Glomerular visceral epithelial cell (primary cell): ENCODE measurements around the gene LURAP1L.
"Not testable (repeated sequence)": the region's sequence is repeated elsewhere in the genome, so short reads cannot be mapped to it uniquely, and the experiment has no call there.

Source experiments
- DNase-seq: peaks from one replicate; pipeline ENCODE4 v3.0.0-alpha.2; 2016; ENCODE audit errors: extremely low spot score

LURAP1L gene

DNA sequence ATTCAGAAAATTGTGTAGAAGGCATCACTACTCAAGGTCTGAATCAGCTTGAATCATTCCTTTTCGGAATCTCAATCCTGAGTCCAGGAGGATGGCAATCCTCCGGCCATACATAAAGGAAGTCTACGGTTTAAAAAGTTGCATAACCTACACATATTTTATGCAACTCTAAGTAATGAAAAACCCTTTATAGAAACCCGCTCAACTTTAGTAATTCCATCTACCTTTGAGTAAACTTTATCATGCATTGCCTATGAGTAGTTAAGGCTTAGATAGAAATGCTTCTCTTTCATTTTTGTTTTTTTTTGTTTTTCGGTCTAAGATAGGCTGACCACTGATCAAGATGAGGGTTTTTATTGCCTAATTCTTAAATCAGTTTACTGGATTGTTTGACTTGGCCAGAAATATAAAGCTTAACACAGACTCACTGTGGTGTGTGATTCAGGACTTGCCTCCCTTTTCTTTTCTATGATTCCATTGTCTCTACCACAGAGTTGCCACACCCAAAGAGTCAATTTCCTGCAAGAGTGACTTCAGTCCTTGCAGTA, 85.0 kb downstream of the LURAP1L start:
- peak; percentile 57 for DNase-seq

GRCh38 chr9:12860998-12861397, 86.2 kb downstream of the LURAP1L start:
- DNase-seq = no peak

DNA sequence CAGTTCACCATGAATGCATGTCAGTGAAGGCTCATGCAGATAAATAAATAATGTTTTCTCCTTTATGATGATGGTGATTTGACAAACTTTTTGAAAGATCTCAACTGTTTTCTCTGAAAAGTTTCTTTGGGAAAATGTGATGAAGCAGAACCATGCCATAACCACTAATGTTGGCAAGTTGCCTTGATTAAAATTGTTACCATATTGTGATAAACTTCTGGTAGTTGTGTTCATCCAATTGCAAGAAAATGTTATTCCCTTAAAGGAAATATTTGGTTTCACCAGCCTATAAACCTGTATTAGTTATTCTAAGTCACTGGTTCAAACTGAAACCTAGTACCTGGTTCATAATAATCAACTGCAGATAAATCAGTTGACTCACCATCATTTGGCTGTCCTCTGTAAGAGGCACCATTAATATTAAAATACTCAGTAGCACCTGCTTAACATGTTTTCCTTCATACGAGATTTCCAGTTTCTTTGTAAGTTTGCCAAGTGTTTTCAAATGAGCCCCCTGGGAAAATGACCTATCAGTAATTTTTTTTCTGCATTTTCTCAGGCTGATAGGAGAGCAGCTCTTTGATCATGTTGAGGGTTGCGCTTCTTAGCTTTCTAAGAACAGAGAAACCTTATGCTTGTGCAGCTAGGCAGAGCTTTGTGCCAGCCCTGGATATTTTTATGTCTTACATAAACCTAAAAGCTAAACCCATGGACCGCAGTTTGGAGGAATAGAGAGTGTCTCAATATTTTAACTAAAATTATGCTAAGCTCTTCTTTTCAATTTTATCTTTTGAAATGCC, 88.0 kb downstream of the LURAP1L start:
- DNase-seq = no peak

DNA sequence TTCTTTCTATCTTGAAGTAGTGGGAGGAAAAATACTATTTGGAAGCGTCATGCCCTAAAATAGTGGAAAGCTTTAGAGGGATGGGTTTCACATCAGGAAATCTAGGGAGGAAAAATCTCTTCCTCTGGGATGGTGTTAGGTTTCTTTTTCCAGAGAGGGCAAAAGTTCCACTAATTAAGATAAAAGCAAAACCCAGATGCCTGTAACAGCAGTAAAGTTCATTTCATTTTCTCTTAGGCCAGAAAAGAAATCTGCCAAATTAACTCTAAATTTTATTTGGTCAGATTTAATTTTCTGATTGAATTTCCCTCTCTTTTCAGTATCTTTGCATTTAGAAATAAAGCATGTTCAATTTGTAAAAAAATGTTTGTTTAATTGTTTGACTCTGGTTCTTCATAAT, 88.8 kb downstream of the LURAP1L start:
- DNase-seq = no peak

GRCh38 chr9:12865380-12865779, 90.6 kb downstream of the LURAP1L start:
- not testable (repeated sequence) for DNase-seq
